ENCODE results near the gene AXIN2.

The AXIN2 gene

DNA sequence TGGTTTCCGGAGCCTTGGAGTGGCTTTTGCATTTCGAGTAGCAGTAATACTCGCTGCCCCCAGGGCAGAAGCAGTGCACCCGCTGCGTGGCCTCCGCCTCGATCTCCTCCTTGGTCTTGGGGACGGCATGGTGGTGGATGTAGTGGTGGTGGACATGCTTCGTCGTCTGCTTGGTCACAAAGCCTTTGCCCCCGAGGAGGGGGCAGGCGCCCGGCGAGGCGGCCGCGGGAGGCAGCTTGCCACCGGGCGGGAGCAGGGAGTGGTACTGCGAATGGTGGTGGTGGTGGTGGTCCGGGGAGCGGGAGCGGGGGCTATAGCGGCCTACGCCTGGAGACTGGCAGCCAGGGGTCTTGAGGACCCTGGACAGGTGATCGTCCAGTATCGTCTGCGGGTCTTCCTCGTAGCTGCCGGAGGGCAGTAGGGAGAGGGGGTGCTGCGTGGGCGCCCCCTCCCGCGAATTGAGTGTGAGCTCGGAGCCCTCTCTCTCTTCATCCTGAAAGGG, 24.1 kb downstream of the AXIN2 start:
- Histone ChIP-seq H3K4me1 (ENCODE audit: insufficient read depth, low read length, severe bottlenecking) (no peaks in the 10 kb centered on the region), H3K36me3 (ENCODE audit: insufficient read depth, low read length) (no peaks in the 10 kb centered on the region), H3K4me2 (ENCODE audit: low read length) (no peak overlapping the region), H3K9ac (ENCODE audit: low read length) (no peak overlapping the region), H3K27me3 (ENCODE audit: insufficient read depth, low read length) (no peaks in the 10 kb centered on the region), H3F3A (ENCODE audit: insufficient read depth, low read length) (no peaks in the 10 kb centered on the region), H3K79me2 (ENCODE audit: insufficient read depth, low read length) (no peaks in the 10 kb centered on the region), H3K27ac (ENCODE audit: low read depth, low read length, poor library complexity, severe bottlenecking) (no peak overlapping the region), H3K9me3 (ENCODE audit: low read length) (no peaks in the 10 kb centered on the region), H2AFZ (ENCODE audit: low read length) (no peak overlapping the region), H4K20me1 (ENCODE audit: insufficient read depth, low read length) (no peaks in the 10 kb centered on the region), H3K4me3 (ENCODE audit: low read depth, low read length, poor library complexity, severe bottlenecking) (no peak overlapping the region), H3K9me2 (ENCODE audit: low read depth, low read length) (no peaks in the 10 kb centered on the region)
- TF ChIP-seq CTCF (IDR thresholded peaks at IDR 0.05; ENCODE audit: low read length): no peak

GRCh38 chr17:65536573-65537342, 24.7 kb downstream of the AXIN2 start:
- no peaks in the 10 kb centered on the region for H4K20me1 ChIP-seq (ENCODE audit: insufficient read depth, low read length)
- H2AFZ ChIP-seq (ENCODE audit: low read length): no peak overlapping the region
- TF ChIP-seq CTCF (IDR thresholded peaks at IDR 0.05; ENCODE audit: low read length) (no peak), EZH2 (IDR thresholded peaks at IDR 0.05; ENCODE audit: borderline replicate concordance, low read length) (no peak)
- no peak overlapping the region for H3K4me3 ChIP-seq (ENCODE audit: low read depth, low read length, poor library complexity, severe bottlenecking)
- H3K27me3 ChIP-seq (ENCODE audit: insufficient read depth, low read length): no peaks in the 10 kb centered on the region
- H3K4me2 ChIP-seq (ENCODE audit: low read length): no peak overlapping the region
- no peak overlapping the region for H3K27ac ChIP-seq (ENCODE audit: low read depth, low read length, poor library complexity, severe bottlenecking)
- H3K9ac ChIP-seq (ENCODE audit: low read length): no peak overlapping the region
- no peaks in the 10 kb centered on the region for H3K79me2 ChIP-seq (ENCODE audit: insufficient read depth, low read length)
- H3K36me3 ChIP-seq (ENCODE audit: insufficient read depth, low read length): no peaks in the 10 kb centered on the region
- no peaks in the 10 kb centered on the region for H3K9me2 ChIP-seq (ENCODE audit: low read depth, low read length)
- H3F3A ChIP-seq (ENCODE audit: insufficient read depth, low read length): no peaks in the 10 kb centered on the region
- no peaks in the 10 kb centered on the region for H3K9me3 ChIP-seq (ENCODE audit: low read length)
- no peaks in the 10 kb centered on the region for H3K4me1 ChIP-seq (ENCODE audit: insufficient read depth, low read length, severe bottlenecking)

DNA sequence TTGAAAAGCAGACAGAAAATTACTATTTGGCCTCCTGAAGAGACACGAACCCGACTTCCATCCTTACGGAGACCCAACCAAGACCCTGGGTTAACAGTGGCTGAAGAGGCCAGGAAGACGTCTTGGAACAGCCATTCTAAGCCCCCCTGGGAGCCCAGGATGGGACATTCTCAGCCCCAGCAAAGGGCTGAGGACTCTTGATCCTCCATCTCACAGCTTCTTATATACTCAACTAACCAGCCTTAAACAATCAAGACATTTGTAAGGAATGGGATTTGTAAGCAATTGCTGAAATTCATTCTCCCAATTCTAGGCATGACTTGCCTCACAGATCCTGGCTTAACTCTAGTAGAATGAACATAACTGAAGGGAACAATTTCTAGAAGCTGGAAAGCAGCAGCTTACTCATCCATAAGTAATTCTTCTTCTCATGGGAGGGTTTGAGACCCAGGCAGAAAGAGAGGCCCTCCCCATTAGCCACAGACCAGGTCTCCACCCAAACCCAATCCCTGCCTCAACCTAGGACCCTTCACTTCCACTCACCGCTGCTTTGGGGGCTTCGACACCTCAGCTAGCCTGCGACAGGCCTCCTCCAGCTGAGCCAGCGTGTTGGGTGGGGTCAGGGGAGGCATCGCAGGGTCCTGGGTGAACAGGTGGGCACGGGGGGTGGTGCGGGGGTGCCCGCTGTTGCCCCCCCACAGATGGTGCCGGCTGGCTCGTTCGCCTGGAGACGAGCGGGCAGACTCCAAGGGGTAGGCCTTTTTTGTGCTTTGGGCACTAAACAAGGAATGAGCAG, 25.5 kb downstream of the AXIN2 start:
- Histone ChIP-seq H4K20me1 (ENCODE audit: insufficient read depth, low read length) (no peaks in the 10 kb centered on the region), H3K79me2 (ENCODE audit: insufficient read depth, low read length) (no peaks in the 10 kb centered on the region), H3K9me2 (ENCODE audit: low read depth, low read length) (no peaks in the 10 kb centered on the region), H3K36me3 (ENCODE audit: insufficient read depth, low read length) (no peaks in the 10 kb centered on the region), H3K27ac (ENCODE audit: low read depth, low read length, poor library complexity, severe bottlenecking) (no peak overlapping the region), H3K4me3 (ENCODE audit: low read depth, low read length, poor library complexity, severe bottlenecking) (no peak overlapping the region), H3K4me1 (ENCODE audit: insufficient read depth, low read length, severe bottlenecking) (no peaks in the 10 kb centered on the region), H3K9ac (ENCODE audit: low read length) (no peak overlapping the region), H3K27me3 (ENCODE audit: insufficient read depth, low read length) (no peaks in the 10 kb centered on the region), H3K9me3 (ENCODE audit: low read length) (no peaks in the 10 kb centered on the region), H3K4me2 (ENCODE audit: low read length) (no peak overlapping the region), H2AFZ (ENCODE audit: low read length) (no peak overlapping the region), H3F3A (ENCODE audit: insufficient read depth, low read length) (no peaks in the 10 kb centered on the region)
- no peak for TF ChIP-seq CTCF (IDR thresholded peaks at IDR 0.05; ENCODE audit: low read length)
- TF ChIP-seq EZH2 (IDR thresholded peaks at IDR 0.05; ENCODE audit: borderline replicate concordance, low read length): no peak

All from OCI-LY1 (cell line).